Activated CD8-positive, alpha-beta memory T cell treated with anti-CD3 and anti-CD28 coated beads, Interleukin-2, amount 10 ng/mL, durations not matched to agents 7 days and 5 days (primary cell): Measurements from ENCODE around the gene NECAB3. TPM values are rescaled to one million over a fixed set of nuclear protein-coding genes. Genes with fewer than 3 reads are reported as not detected.
A peak's percentile ranks its signal among the peaks of the same experiment; 100 is the strongest.

Experiments
- ATAC-seq: fragments of 150-1000 bp; cut with Tn5 transposase; one replicate; pipeline ENCODE4 v1.10.0; 2021; ENCODE audit warnings: moderate library complexity
- CTCF ChIA-PET: fragments of 350-600 bp; sonication (Branson Sonifier 250); formaldehyde crosslinking; loops from one replicate; lab custom pipeline; 2021; ENCODE audit warnings: antibody characterized with exemption; lab: Charles Lee
- DNase-seq: peaks from one replicate; pipeline ENCODE4 v3.0.0-alpha.2; 2020
- H3K27ac Mint-ChIP-seq: one replicate; pipeline ENCODE4 v1.8.0; 2021; ENCODE audit warnings: mild to moderate bottlenecking, mixed read lengths
- H3K27me3 Mint-ChIP-seq: one replicate; pipeline ENCODE4 v1.8.0; 2021; ENCODE audit warnings: mixed read lengths
- H3K36me3 Mint-ChIP-seq: one replicate; pipeline ENCODE4 v1.8.0; 2021; ENCODE audit warnings: mild to moderate bottlenecking, mixed read lengths
- H3K4me1 Mint-ChIP-seq: one replicate; pipeline ENCODE4 v1.8.0; 2021; ENCODE audit warnings: mixed read lengths
- H3K4me3 Mint-ChIP-seq: one replicate; pipeline ENCODE4 v1.8.0; 2021; ENCODE audit warnings: mild to moderate bottlenecking, moderate library complexity, mixed read lengths
- H3K9me3 Mint-ChIP-seq: one replicate; pipeline ENCODE4 v1.8.0; 2022; ENCODE audit warnings: low read depth, mixed read lengths
- total RNA-seq, 2 experiments: library from RNA; stranded (reverse); gene quantifications; one replicate each; pipeline ENCODE4 v1.2.3, GENCODE V29; 2021

Gene NECAB3
- total RNA-seq, 2 experiments from 2014 or later: 28.3 to 34.0 TPM

- Mint-ChIP-seq H3K4me1 (peaks cover 77% of the 10 kb centered on the region), H3K27ac (peak overlapping the region; percentile 79), H3K36me3 (peaks cover 45% of the 10 kb centered on the region), H3K27me3 (no peaks in the 10 kb centered on the region), H3K4me3 (no peak overlapping the region), H3K9me3 (no peaks in the 10 kb centered on the region)
- no peak for ATAC-seq
- no peak for DNase-seq
- CTCF ChIA-PET: interaction anchor here (0.8 to 9.2 kb wide), 5 partner anchors 12 to 52 kb away, joined by 3 to 106 read pairs (median 4); partner anchors contain the start of genes ACTL10 and PXMP4
Measured at GRCh38 chr20:33680686-33681085, 6.5 kb upstream of the NECAB3 start.

GRCh38 chr20:33679758-33680485 is 5.7 kb upstream of the NECAB3 start:
- Mint-ChIP-seq H3K4me3 (no peak overlapping the region), H3K27me3 (no peaks in the 10 kb centered on the region), H3K4me1 (peaks cover 77% of the 10 kb centered on the region), H3K9me3 (no peaks in the 10 kb centered on the region), H3K36me3 (peaks cover 42% of the 10 kb centered on the region), H3K27ac (peak overlapping the region; percentile 79)
- ATAC-seq (peak; percentile 79), DNase-seq (peak; percentile 89)
- CTCF ChIA-PET: interaction anchor here (0.8 to 9.2 kb wide), 7 partner anchors 11 to 236 kb away, joined by 3 to 106 read pairs (median 4); partner anchors contain the start of genes ACTL10, PXMP4 and SNTA1

GRCh38 chr20:33677991-33678702 is 3.9 kb upstream of the NECAB3 start:
- H3K9me3 Mint-ChIP-seq: no peaks in the 10 kb centered on the region
- peaks cover 40% of the 10 kb centered on the region for H3K36me3 Mint-ChIP-seq
- peaks cover 72% of the 10 kb centered on the region for H3K4me1 Mint-ChIP-seq
- CTCF ChIA-PET: interaction anchor here (0.5 to 9.2 kb wide), 2 partner anchors 10 to 180 kb away, joined by 4 to 106 read pairs; partner anchors contain the start of gene ACTL10
- DNase-seq (no peak), ATAC-seq (no peak)
- H3K4me3 Mint-ChIP-seq: no peak overlapping the region
- peak overlapping the region; percentile 79 for H3K27ac Mint-ChIP-seq
- H3K27me3 Mint-ChIP-seq: no peaks in the 10 kb centered on the region

GRCh38 chr20:33676652-33677645 is 2.7 kb upstream of the NECAB3 start:
- Mint-ChIP-seq H3K27me3 (no peaks in the 10 kb centered on the region), H3K9me3 (no peaks in the 10 kb centered on the region), H3K36me3 (peaks cover 35% of the 10 kb centered on the region), H3K27ac (no peak overlapping the region), H3K4me1 (peaks cover 71% of the 10 kb centered on the region), H3K4me3 (no peak overlapping the region)
- no peak for DNase-seq
- ATAC-seq: no peak
- CTCF ChIA-PET: interaction anchor here (2.2 to 9.2 kb wide), 2 partner anchors 8 to 10 kb away, joined by 8 to 106 read pairs; partner anchors contain the start of gene ACTL10

- no peak overlapping the region for H3K4me3 Mint-ChIP-seq
- peak overlapping the region; percentile 26 for H3K27ac Mint-ChIP-seq
- H3K36me3 Mint-ChIP-seq: peaks cover 34% of the 10 kb centered on the region
- ATAC-seq (no peak), DNase-seq (no peak)
- no peaks in the 10 kb centered on the region for H3K9me3 Mint-ChIP-seq
- peaks cover 68% of the 10 kb centered on the region for H3K4me1 Mint-ChIP-seq
- CTCF ChIA-PET: interaction anchor here (0.6 to 2.2 kb wide), 3 partner anchors 9 to 1376 kb away, joined by 3 to 8 read pairs (median 5); partner anchors contain the start of gene ACTL10
- H3K27me3 Mint-ChIP-seq: no peaks in the 10 kb centered on the region
Measured at GRCh38 chr20:33676121-33676520, 1.9 kb upstream of the NECAB3 start.

- peaks cover 31% of the 10 kb centered on the region for H3K36me3 Mint-ChIP-seq
- peaks cover 60% of the 10 kb centered on the region for H3K4me1 Mint-ChIP-seq
Measured at GRCh38 chr20:33675136-33675959, 1.1 kb upstream of the NECAB3 start.

GRCh38 chr20:33673410-33674293 is 576 bp downstream of the NECAB3 start:
- ATAC-seq (no peak), DNase-seq (no peak)
- H3K36me3 Mint-ChIP-seq: peaks cover 20% of the 10 kb centered on the region
- peak overlapping the region; percentile 85 for H3K4me3 Mint-ChIP-seq
- CTCF ChIA-PET: interaction anchor here (0.6 to 1.4 kb wide), 3 partner anchors 12 to 16 kb away, joined by 3 to 4 read pairs (median 3); no protein-coding TSS in a partner anchor
- no peaks in the 10 kb centered on the region for H3K27me3 Mint-ChIP-seq
- H3K27ac Mint-ChIP-seq: peak overlapping the region; percentile 77
- H3K4me1 Mint-ChIP-seq: peaks cover 47% of the 10 kb centered on the region
- H3K9me3 Mint-ChIP-seq: no peaks in the 10 kb centered on the region

More at GRCh38 chr20:33675136-33675959, 1.1 kb upstream of the NECAB3 start:
- DNase-seq (no peak), ATAC-seq (no peak)
- Mint-ChIP-seq H3K27me3 (no peaks in the 10 kb centered on the region), H3K27ac (peak overlapping the region; percentile 29), H3K4me3 (peak overlapping the region; percentile 46), H3K9me3 (no peaks in the 10 kb centered on the region)
- CTCF ChIA-PET: interaction anchor here (0.6 to 2.2 kb wide), 4 partner anchors 8 to 1376 kb away, joined by 3 to 8 read pairs (median 4); partner anchors contain the start of gene ACTL10

- Mint-ChIP-seq H3K4me3 (peak overlapping the region; percentile 85), H3K27me3 (no peaks in the 10 kb centered on the region), H3K36me3 (peaks cover 17% of the 10 kb centered on the region), H3K27ac (peak overlapping the region; percentile 53), H3K4me1 (peaks cover 46% of the 10 kb centered on the region), H3K9me3 (no peaks in the 10 kb centered on the region)
- DNase-seq (no peak), ATAC-seq (no peak)
- CTCF ChIA-PET: interaction anchor here (1.4 kb wide), 1 partner anchor 12 kb away, joined by 3 read pairs; no protein-coding TSS in a partner anchor
Measured at GRCh38 chr20:33673114-33673409, 1.2 kb downstream of the NECAB3 start.

GRCh38 chr20:33672426-33673113 is 1.7 kb downstream of the NECAB3 start:
- no peaks in the 10 kb centered on the region for H3K27me3 Mint-ChIP-seq
- peak overlapping the region; percentile 53 for H3K27ac Mint-ChIP-seq
- H3K4me3 Mint-ChIP-seq: peak overlapping the region; percentile 85
- ATAC-seq: no peak
- H3K36me3 Mint-ChIP-seq: peaks cover 13% of the 10 kb centered on the region
- no peak for DNase-seq
- no peaks in the 10 kb centered on the region for H3K9me3 Mint-ChIP-seq
- peaks cover 43% of the 10 kb centered on the region for H3K4me1 Mint-ChIP-seq
- CTCF ChIA-PET: interaction anchor here (0.8 to 1.4 kb wide), 3 partner anchors 11 to 60 kb away, joined by 3 to 4 read pairs (median 3); no protein-coding TSS in a partner anchor

GRCh38 chr20:33671573-33672288 is 2.5 kb downstream of the NECAB3 start:
- DNase-seq (no peak), ATAC-seq (no peak)
- CTCF ChIA-PET: interaction anchor here (0.8 to 1.0 kb wide), 4 partner anchors 12 to 214 kb away, joined by 3 to 4 read pairs (median 3); partner anchors contain the start of gene ZNF341
- Mint-ChIP-seq H3K4me1 (peaks cover 44% of the 10 kb centered on the region), H3K27me3 (no peaks in the 10 kb centered on the region), H3K4me3 (no peak overlapping the region), H3K9me3 (no peaks in the 10 kb centered on the region), H3K27ac (peak overlapping the region; percentile 3), H3K36me3 (peaks cover 7% of the 10 kb centered on the region)
